Esophagus squamous epithelium (tissue), 5 donors: ENCODE measurements around the gene HAPLN3. TPM values are rescaled to one million over a fixed set of nuclear protein-coding genes. Genes with fewer than 3 reads are reported as not detected.
"Not testable (repeated sequence)": the region's sequence is repeated elsewhere in the genome, so short reads cannot be mapped to it uniquely, and the experiment has no call there.

Experiments
- DNase-seq: peaks from one replicate; lab custom pipeline; 2025; lab: John Stamatoyannopoulos, UW
- H3K27ac ChIP-seq, 4 donors: fragments of 200-600 bp; sonication (generic); one replicate each; pipeline ENCODE4 v1.5.1; 2016 to 2019; ENCODE audit warnings: mild to moderate bottlenecking in 1 of 4
- H3K27me3 ChIP-seq, 4 donors: fragments of 200-600 bp; sonication (generic); 1 replicate in 3 of 4; 2 replicates in 1 of 4; pipeline versions ENCODE4 v1.5.1 to v1.6.0; 2017 to 2021; ENCODE audit warnings: antibody characterized with exemption in 1 of 4
- H3K36me3 ChIP-seq, 3 donors: fragments of 200-600 bp; sonication (generic); one replicate each; pipeline ENCODE4 v1.5.1; 2016 to 2019
- H3K4me1 ChIP-seq, 3 donors: fragments of 200-600 bp; sonication (generic); one replicate each; pipeline ENCODE4 v1.5.1; 2017 to 2019
- H3K4me3 ChIP-seq, 4 donors: fragments of 200-600 bp; sonication (generic); 1 replicate in 3 of 4; 2 replicates in 1 of 4; pipeline ENCODE4 v1.5.1; 2016 to 2019; ENCODE audit warnings: mild to moderate bottlenecking in 2 of 4, moderate library complexity in 1 of 4
- H3K9me3 ChIP-seq, 3 donors: fragments of 200-600 bp; sonication (generic); one replicate each; pipeline ENCODE4 v1.5.1; 2016 to 2019
- CTCF ChIP-seq, 6 experiments: fragments of 450-650 bp in 4 of 6; fragments of 200-600 bp in 2 of 6; sonication (generic) in 2 of 6; IDR thresholded peaks; one replicate each; pipeline ENCODE4 v1.5.1; 2016 to 2019; ENCODE audit warnings: antibody characterized with exemption in 6 of 6, mild to moderate bottlenecking in 4 of 6, moderate library complexity in 4 of 6
- POLR2A ChIP-seq, 4 donors: fragments of 450-650 bp; IDR thresholded peaks; one replicate each; pipeline ENCODE4 v1.6.1; 2017; ENCODE audit warnings: antibody characterized with exemption in 4 of 4, mild to moderate bottlenecking in 4 of 4, moderate library complexity in 3 of 4
- WGBS, 2 donors: methylation state at CpG; one replicate each; pipeline ENCODE4 v1.1.5; 2018; 5-methylcytosine and 5-hydroxymethylcytosine counted together
- intact Hi-C: fragments of 100-400 bp; cut with DNase I; formaldehyde crosslinking; loops from one replicate; pipeline ENCODE4 v1.15.0; 2022
- total RNA-seq, 4 donors: library from RNA; depleted of rRNA; stranded (reverse); fragments of >200 nt; gene quantifications; one replicate each; pipeline ENCODE4 v1.1.0, GENCODE V29; 2016
- donor health status: DM: yes; HTN: yes; CAD: no.

Gene HAPLN3, protein sequence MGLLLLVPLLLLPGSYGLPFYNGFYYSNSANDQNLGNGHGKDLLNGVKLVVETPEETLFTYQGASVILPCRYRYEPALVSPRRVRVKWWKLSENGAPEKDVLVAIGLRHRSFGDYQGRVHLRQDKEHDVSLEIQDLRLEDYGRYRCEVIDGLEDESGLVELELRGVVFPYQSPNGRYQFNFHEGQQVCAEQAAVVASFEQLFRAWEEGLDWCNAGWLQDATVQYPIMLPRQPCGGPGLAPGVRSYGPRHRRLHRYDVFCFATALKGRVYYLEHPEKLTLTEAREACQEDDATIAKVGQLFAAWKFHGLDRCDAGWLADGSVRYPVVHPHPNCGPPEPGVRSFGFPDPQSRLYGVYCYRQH
- total RNA-seq = 1 to 10 TPM; 3.1 to 9.4 (median 7.8) TPM

DNA sequence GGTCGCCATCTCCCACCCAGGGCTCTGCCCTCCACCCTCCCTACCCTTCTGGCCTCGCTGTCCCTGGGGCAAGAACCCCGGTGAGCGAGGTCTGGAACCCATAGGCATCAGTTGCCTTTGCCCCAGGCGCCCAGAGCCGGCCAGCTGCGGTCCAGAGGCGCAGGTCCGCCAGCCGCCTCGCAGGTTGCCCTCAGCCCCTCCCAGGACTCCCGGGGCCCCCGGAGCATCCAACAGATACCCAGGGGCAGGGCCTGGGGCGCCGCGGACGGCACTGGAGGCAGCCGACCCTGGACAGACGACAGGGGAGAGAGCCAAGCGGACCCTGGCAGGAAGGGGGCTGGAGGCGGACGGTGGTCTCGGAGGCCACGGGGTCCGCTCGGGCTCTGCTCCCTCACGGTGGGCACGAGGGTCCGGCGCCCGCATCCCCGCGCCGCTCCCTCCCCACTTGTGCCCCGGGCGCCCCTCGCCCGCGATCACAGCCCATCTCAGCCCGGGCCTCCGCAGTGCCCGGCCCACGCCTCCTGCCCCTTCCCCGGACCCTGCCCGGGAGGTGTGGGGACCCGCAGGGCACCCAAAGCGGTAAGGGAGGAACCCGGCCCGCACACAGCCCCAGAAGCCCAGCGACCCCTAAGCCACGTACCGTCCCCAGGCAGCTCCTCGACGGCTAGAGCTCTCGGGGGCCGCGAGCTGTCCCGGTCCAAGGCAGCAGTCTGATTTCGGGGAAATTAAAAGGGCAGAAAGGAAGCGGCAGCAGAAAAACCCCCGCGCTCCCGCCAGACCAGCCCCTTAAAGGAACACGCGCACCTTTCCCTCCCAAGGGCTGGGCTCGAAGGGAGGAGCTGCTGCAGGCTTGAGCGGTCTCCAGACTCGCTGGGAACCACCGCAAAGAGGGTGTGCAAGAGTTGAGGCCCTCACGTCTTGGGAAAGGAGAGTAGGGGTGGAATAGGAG lies at the start of gene HAPLN3:
Gene HAPLN3 (minus strand): TSS at position 726 of the 949 bp plus-strand sequence. CDS start 8,246 bp downstream, outside the sequence.
- H3K4me1 ChIP-seq = peaks cover 29 to 48% (median 36%) of the 10 kb centered on the region in 3 donors
- no peak for DNase-seq
- intact Hi-C loops = no loop called here
- peak within 1 kb of the TSS; percentile 52 to 87 (median 60) for H3K4me3 ChIP-seq
- WGBS, 2 donors = 0% methylated on average over 1 of the region's 70 CpGs
- TF ChIP-seq CTCF (IDR thresholded peaks at IDR 0.05) = no peak
- no peak for TF ChIP-seq POLR2A (IDR thresholded peaks at IDR 0.05)
- peaks cover 0 to 15% (median 0%) of the 10 kb centered on the region in 3 donors for H3K36me3 ChIP-seq
- H3K27ac ChIP-seq = peak within 1 kb of the TSS; percentile 46 to 53 (median 50)
- no peaks in the 10 kb centered on the region for H3K9me3 ChIP-seq
- H3K27me3 ChIP-seq = peaks cover 0 to 25% (median 0%) of the 10 kb centered on the region in 4 donors

DNA sequence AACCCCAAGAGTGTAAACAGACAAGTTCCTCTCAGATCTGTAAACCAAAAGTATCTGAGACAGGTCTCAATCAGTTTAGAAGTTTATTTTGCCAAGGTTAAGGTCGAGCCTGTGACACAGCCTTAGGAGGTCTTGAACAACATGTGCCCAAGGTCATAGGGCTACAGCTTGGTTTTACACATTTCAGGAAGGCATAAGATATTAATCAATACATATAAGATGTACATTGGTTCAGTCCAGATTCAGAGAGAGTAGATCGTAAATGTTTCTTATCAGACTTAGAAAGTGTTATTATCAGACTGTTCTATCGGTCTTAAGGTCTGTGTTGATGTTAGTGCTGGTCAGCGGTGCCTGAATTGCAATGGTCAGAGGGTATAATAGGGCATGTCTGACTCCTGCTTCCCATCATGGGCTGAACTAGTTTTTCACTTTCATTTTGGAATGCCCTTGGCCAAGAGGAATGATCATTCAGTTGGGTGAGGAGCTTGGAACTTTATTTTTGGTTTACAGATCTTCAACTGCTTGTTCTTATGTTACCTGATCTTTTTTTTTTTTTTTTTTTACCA lies 44.8 kb upstream of the HAPLN3 start:
- H3K36me3 ChIP-seq = no peaks in the 10 kb centered on the region
- TF ChIP-seq CTCF (IDR thresholded peaks at IDR 0.05) (no peak), POLR2A (IDR thresholded peaks at IDR 0.05) (no peak)
- no peak overlapping the region for H3K4me3 ChIP-seq
- no peak overlapping the region for H3K27ac ChIP-seq
- H3K9me3 ChIP-seq = no peaks in the 10 kb centered on the region
- DNase-seq = no peak
- no peaks in the 10 kb centered on the region for H3K4me1 ChIP-seq
- H3K27me3 ChIP-seq = peaks cover 0 to 3% (median 0%) of the 10 kb centered on the region in 4 donors
- intact Hi-C loops = no loop called here
- 78 to 80% methylated on average over 4 of the region's 4 CpGs for WGBS, 2 donors

DNA sequence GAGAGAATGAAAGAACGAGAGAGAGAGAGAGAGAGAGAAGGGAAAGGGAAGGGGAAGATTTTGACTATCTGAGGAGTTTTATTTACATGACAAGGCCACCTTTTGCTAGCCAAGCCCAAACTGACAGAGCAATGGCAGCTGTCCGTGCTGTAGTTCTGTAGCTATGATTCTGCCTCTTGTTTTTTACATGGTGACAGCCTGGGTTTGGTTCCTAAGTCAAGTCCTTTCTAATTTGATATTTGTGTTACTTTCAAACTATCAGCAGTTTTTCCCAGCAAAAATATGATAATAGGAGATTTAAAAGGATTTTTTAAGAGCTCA lies 44.1 kb upstream of the HAPLN3 start:
- Histone ChIP-seq H3K27ac (no peak overlapping the region), H3K4me3 (no peak overlapping the region), H3K9me3 (no peaks in the 10 kb centered on the region), H3K4me1 (no peaks in the 10 kb centered on the region), H3K27me3 (peaks cover 0 to 3% (median 0%) of the 10 kb centered on the region in 4 donors), H3K36me3 (no peaks in the 10 kb centered on the region)
- TF ChIP-seq POLR2A (IDR thresholded peaks at IDR 0.05) = no peak
- WGBS, 2 donors = 77 to 82% methylated on average over 2 of the region's 2 CpGs
- intact Hi-C loops = no loop called here
- no peak for DNase-seq

DNA sequence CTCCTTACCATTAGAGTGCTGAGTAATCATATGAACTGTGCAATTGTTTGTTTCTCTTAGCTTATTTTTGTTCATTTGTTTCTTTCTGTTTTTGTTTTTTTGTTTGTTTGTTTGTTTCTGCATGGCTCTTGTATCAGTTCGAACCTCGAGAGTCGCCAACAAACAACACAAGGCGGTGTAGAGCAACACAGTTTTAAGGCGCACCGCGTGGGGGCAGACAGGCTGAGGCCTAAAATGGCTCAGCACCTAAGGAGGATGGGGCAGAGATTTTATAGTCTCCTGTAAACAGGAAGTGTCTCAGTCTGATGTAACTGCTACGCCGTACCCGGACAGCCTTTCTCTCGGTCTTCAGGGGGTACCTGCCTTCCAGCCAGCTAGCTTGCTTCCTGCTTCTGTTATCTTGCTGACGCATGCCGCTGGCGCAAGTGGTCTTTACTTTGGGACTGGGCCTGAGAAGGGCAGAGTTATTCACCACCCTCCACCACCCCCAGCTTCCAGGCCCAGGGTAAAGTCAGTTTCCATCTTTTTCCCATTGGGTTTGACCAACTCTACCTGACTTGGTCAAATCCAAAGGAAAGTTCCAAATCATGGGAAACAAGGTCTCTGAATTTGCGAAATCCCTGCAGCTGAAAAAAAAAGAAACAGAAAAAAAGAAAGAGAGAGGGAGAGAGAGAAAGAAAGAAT lies 43.6 kb upstream of the HAPLN3 start:
- no peak for TF ChIP-seq CTCF (IDR thresholded peaks at IDR 0.05)
- no peak for TF ChIP-seq POLR2A (IDR thresholded peaks at IDR 0.05)
- Histone ChIP-seq H3K4me3 (no peak overlapping the region), H3K4me1 (no peaks in the 10 kb centered on the region), H3K36me3 (no peaks in the 10 kb centered on the region), H3K9me3 (no peaks in the 10 kb centered on the region), H3K27ac (no peak overlapping the region), H3K27me3 (peaks cover 0 to 3% (median 0%) of the 10 kb centered on the region in 4 donors)
- intact Hi-C loops = no loop called here
- 79 to 88% methylated on average over 12 to 15 of the region's 15 CpGs for WGBS, 2 donors
- DNase-seq = no peak

DNA sequence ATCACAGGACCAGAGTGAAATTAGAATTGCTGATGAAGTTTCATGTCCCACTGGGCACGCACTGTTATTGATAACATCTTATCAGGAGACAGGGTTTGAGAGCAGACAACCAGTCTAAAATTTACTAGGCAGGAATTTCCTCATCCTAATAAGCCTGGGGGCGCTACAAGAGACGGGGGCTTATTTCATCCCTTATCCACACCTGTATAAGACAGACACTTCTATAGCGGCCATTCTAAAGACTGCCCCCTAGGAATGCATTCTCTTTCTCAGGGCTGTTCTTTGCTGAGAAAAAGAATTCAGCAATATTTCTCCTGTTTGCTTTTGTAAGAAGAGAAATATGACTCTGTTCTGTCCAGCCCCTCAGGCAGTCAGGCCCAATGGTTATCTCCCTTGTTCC lies 39.1 kb upstream of the HAPLN3 start:
- DNase-seq, H3K4me1 ChIP-seq, H3K27ac ChIP-seq, H3K4me3 ChIP-seq, H3K27me3 ChIP-seq, H3K36me3 ChIP-seq, H3K9me3 ChIP-seq, intact Hi-C loops: not testable (repeated sequence)
- 88 to 92% methylated on average over 3 to 4 of the region's 4 CpGs for WGBS, 2 donors
